Neural progenitor cell (in vitro differentiated cells): ENCODE data around the gene LMX1B. TPM values are rescaled to one million over a fixed set of nuclear protein-coding genes. Genes with fewer than 3 reads are reported as not detected.

Source experiments
- DNase-seq: peaks from one replicate; pipeline ENCODE4 v3.0.0-alpha.2; 2016; ENCODE audit warnings: low spot score
- H2AFZ ChIP-seq: fragments of 200-600 bp; sonication (generic); replicated peaks from 2 replicates; pipeline ENCODE4 v1.6.1; 2016; ENCODE audit warnings: antibody characterized with exemption
- H3F3A ChIP-seq: fragments of 200-600 bp; sonication (generic); 2 replicates; pipeline ENCODE4 v1.6.1; 2016; ENCODE audit warnings: antibody characterized with exemption, low read depth
- H3K27ac ChIP-seq: fragments of 200-600 bp; sonication (generic); 2 replicates; pipeline ENCODE4 v1.5.1; 2016; ENCODE audit warnings: mild to moderate bottlenecking
- H3K27me3 ChIP-seq: fragments of 200-600 bp; sonication (generic); 2 replicates; pipeline ENCODE4 v1.6.1; 2016; ENCODE audit warnings: mild to moderate bottlenecking, moderate library complexity
- H3K36me3 ChIP-seq: fragments of 200-600 bp; sonication (generic); 2 replicates; pipeline ENCODE4 v1.5.1; 2016
- H3K4me1 ChIP-seq: fragments of 200-600 bp; sonication (generic); 2 replicates; pipeline ENCODE4 v1.6.1; 2016; ENCODE audit warnings: mixed run types
- H3K4me2 ChIP-seq: fragments of 200-600 bp; sonication (generic); 2 replicates; pipeline ENCODE4 v1.6.1; 2016
- H3K4me3 ChIP-seq: fragments of 200-600 bp; sonication (generic); 2 replicates; pipeline ENCODE4 v1.5.1; 2016
- H3K79me2 ChIP-seq: fragments of 200-600 bp; sonication (generic); 2 replicates; pipeline ENCODE4 v1.6.1; 2016; ENCODE audit warnings: low read depth
- H3K9ac ChIP-seq: fragments of 200-600 bp; sonication (generic); 2 replicates; pipeline ENCODE4 v1.6.1; 2016
- H3K9me3 ChIP-seq: fragments of 200-600 bp; sonication (generic); 2 replicates; pipeline ENCODE4 v1.5.1; 2016; ENCODE audit warnings: low read depth
- H4K20me1 ChIP-seq: fragments of 200-600 bp; sonication (generic); 2 replicates; pipeline ENCODE4 v1.6.1; 2016; ENCODE audit warnings: low read depth
- H3K27ac Mint-ChIP-seq: 3 replicates; pipeline ENCODE4 v1.8.0; 2021; ENCODE audit warnings: mixed read lengths
- H3K27me3 Mint-ChIP-seq: 2 replicates; pipeline ENCODE4 v1.8.0; 2022; ENCODE audit warnings: low read depth, mild to moderate bottlenecking, inconsistent platforms, moderate library complexity, mixed read lengths; ENCODE audit not compliant: insufficient read depth
- H3K36me3 Mint-ChIP-seq: 3 replicates; pipeline ENCODE4 v1.8.0; 2021; ENCODE audit warnings: mixed read lengths
- H3K4me1 Mint-ChIP-seq: 3 replicates; pipeline ENCODE4 v1.8.0; 2021; ENCODE audit warnings: mixed read lengths
- H3K4me3 Mint-ChIP-seq: 3 replicates; pipeline ENCODE4 v1.8.0; 2021; ENCODE audit warnings: mild to moderate bottlenecking, moderate library complexity, mixed read lengths
- H3K9me3 Mint-ChIP-seq: 3 replicates; pipeline ENCODE4 v1.8.0; 2020; ENCODE audit warnings: mixed read lengths
- EZH2 ChIP-seq: fragments of 200-600 bp; sonication (generic); IDR thresholded peaks from 2 replicates; pipeline ENCODE4 v1.6.1; 2017; ENCODE audit warnings: antibody characterized with exemption, mild to moderate bottlenecking, moderate library complexity
- EZH2phosphoT487 ChIP-seq: fragments of 200-600 bp; sonication (generic); IDR thresholded peaks from 2 replicates; pipeline ENCODE4 v1.6.1; 2017; ENCODE audit warnings: antibody characterized with exemption
- total RNA-seq: library from RNA; depleted of rRNA; stranded (reverse); fragments of >200 nt; gene quantifications from 2 replicates; pipeline ENCODE4 v1.2.3, GENCODE V29; 2015; ENCODE audit warnings: low replicate concordance
- TF ChIP-seq, protein P1 (sequence below): fragments of 200-600 bp; sonication (generic); IDR thresholded peaks from 2 replicates; pipeline ENCODE4 v1.5.1; 2017; ENCODE audit warnings: antibody characterized with exemption, mild to moderate bottlenecking

The LMX1B gene
- total RNA-seq, 1 donor from 2014 or later: 0.19 TPM

GRCh38 chr9:126617823-126618165 lies 4.1 kb downstream of the LMX1B start:
- Histone ChIP-seq H3K4me2 (peak overlapping the region; percentile 62), H3F3A (peaks cover 39% of the 10 kb centered on the region), H3K4me3 (no peak overlapping the region), H2AFZ (no peak overlapping the region), H3K27me3 (peaks cover 99% of the 10 kb centered on the region), H3K27ac (no peak overlapping the region), H3K9me3 (no peaks in the 10 kb centered on the region), H3K36me3 (no peaks in the 10 kb centered on the region), H3K9ac (no peak overlapping the region), H4K20me1 (peaks cover 90% of the 10 kb centered on the region), H3K4me1 (peaks cover 42% of the 10 kb centered on the region), H3K79me2 (no peaks in the 10 kb centered on the region)
- H3K4me1 Mint-ChIP-seq: peaks cover 69% of the 10 kb centered on the region
- peaks cover 75% of the 10 kb centered on the region for H3K27me3 Mint-ChIP-seq
- peak overlapping the region; percentile 81 for H3K4me3 Mint-ChIP-seq
- no peak for TF ChIP-seq EZH2
- TF ChIP-seq, protein P1, sequence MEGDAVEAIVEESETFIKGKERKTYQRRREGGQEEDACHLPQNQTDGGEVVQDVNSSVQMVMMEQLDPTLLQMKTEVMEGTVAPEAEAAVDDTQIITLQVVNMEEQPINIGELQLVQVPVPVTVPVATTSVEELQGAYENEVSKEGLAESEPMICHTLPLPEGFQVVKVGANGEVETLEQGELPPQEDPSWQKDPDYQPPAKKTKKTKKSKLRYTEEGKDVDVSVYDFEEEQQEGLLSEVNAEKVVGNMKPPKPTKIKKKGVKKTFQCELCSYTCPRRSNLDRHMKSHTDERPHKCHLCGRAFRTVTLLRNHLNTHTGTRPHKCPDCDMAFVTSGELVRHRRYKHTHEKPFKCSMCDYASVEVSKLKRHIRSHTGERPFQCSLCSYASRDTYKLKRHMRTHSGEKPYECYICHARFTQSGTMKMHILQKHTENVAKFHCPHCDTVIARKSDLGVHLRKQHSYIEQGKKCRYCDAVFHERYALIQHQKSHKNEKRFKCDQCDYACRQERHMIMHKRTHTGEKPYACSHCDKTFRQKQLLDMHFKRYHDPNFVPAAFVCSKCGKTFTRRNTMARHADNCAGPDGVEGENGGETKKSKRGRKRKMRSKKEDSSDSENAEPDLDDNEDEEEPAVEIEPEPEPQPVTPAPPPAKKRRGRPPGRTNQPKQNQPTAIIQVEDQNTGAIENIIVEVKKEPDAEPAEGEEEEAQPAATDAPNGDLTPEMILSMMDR: no peak
- no peak for TF ChIP-seq EZH2phosphoT487
- H3K36me3 Mint-ChIP-seq: peaks cover 3% of the 10 kb centered on the region
- H3K9me3 Mint-ChIP-seq: no peaks in the 10 kb centered on the region
- H3K27ac Mint-ChIP-seq: no peak overlapping the region
- no peak for DNase-seq

GRCh38 chr9:126618190-126618584 lies 4.5 kb downstream of the LMX1B start:
- Histone ChIP-seq H3F3A (peaks cover 39% of the 10 kb centered on the region), H3K9me3 (no peaks in the 10 kb centered on the region), H3K79me2 (no peaks in the 10 kb centered on the region), H2AFZ (no peak overlapping the region), H3K4me1 (peaks cover 40% of the 10 kb centered on the region), H4K20me1 (peaks cover 90% of the 10 kb centered on the region), H3K9ac (no peak overlapping the region), H3K36me3 (no peaks in the 10 kb centered on the region), H3K4me3 (peak overlapping the region; percentile 26), H3K27ac (no peak overlapping the region), H3K27me3 (peaks cover 99% of the 10 kb centered on the region), H3K4me2 (peak overlapping the region; percentile 62)
- H3K9me3 Mint-ChIP-seq: no peaks in the 10 kb centered on the region
- no peak for DNase-seq
- H3K27me3 Mint-ChIP-seq: peaks cover 76% of the 10 kb centered on the region
- H3K4me3 Mint-ChIP-seq: peak overlapping the region; percentile 81
- H3K36me3 Mint-ChIP-seq: peaks cover 3% of the 10 kb centered on the region
- no peak overlapping the region for H3K27ac Mint-ChIP-seq
- TF ChIP-seq EZH2phosphoT487: no peak
- TF ChIP-seq, protein P1: no peak
- TF ChIP-seq EZH2: no peak
- H3K4me1 Mint-ChIP-seq: peaks cover 73% of the 10 kb centered on the region

DNA sequence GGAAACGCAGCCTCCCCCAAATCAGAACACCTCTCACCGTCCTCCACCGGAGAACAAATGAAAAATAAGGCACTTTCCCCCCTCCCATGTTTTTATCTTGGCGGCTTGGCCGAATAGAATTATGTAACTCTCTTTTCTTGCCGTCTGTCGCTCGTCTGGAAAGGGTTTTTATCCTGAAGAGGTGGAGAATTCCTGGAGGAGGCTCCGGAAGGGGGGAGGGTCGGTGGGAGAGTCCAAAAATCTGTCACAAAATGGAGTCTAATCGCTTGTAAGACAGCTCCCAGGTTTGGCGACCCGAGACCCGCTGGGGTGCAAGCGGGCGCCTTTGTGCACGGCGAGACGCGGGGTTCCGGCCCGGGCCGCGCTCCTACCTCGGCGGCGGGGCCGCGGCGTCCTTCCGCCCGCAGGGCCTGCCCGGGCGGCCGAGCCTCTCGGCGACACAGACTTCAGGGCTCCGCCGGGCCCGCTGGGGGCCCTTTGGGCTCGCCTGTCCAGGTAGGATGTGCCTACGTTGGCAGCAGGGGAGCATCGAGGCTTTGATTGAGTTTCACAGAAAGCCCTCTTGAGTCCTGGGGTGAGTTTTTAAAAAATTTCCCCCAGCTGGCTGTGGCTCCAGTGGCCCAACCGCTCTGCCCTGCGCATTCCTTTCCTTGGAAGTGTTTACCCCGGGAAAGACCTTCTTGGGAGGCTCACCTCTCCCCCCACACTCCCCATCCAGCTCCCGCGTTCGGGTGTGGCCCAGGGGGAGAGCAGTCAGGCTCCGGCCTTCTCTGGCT lies 5.0 kb downstream of the LMX1B start:
- Histone ChIP-seq H3K9ac (no peak overlapping the region), H3K27me3 (peaks cover 99% of the 10 kb centered on the region), H4K20me1 (peaks cover 93% of the 10 kb centered on the region), H3K4me3 (peak overlapping the region; percentile 26), H3K36me3 (no peaks in the 10 kb centered on the region), H3K4me2 (peak overlapping the region; percentile 62), H3K79me2 (no peaks in the 10 kb centered on the region), H3K27ac (no peak overlapping the region), H3K9me3 (no peaks in the 10 kb centered on the region), H3F3A (peaks cover 41% of the 10 kb centered on the region), H3K4me1 (peaks cover 44% of the 10 kb centered on the region), H2AFZ (no peak overlapping the region)
- Mint-ChIP-seq H3K27me3 (peaks cover 82% of the 10 kb centered on the region), H3K9me3 (no peaks in the 10 kb centered on the region), H3K4me3 (peak overlapping the region; percentile 81), H3K27ac (no peak overlapping the region), H3K4me1 (peaks cover 77% of the 10 kb centered on the region), H3K36me3 (peaks cover 3% of the 10 kb centered on the region)
- TF ChIP-seq EZH2phosphoT487: peak; percentile 90
- peak; percentile 94 for TF ChIP-seq EZH2
- TF ChIP-seq, protein P1: no peak
- peak; percentile 69 for DNase-seq
